Pons (tissue), 1 donor: ENCODE results near the gene RAB11FIP2.
"Not testable (repeated sequence)": the region's sequence is repeated elsewhere in the genome, so short reads cannot be mapped to it uniquely, and the experiment has no call there.

Source experiments
- DNase-seq: peaks from one replicate; pipeline ENCODE4 v3.0.0-alpha.2; 2016; ENCODE audit warnings: low spot score

The RAB11FIP2 gene, protein sequence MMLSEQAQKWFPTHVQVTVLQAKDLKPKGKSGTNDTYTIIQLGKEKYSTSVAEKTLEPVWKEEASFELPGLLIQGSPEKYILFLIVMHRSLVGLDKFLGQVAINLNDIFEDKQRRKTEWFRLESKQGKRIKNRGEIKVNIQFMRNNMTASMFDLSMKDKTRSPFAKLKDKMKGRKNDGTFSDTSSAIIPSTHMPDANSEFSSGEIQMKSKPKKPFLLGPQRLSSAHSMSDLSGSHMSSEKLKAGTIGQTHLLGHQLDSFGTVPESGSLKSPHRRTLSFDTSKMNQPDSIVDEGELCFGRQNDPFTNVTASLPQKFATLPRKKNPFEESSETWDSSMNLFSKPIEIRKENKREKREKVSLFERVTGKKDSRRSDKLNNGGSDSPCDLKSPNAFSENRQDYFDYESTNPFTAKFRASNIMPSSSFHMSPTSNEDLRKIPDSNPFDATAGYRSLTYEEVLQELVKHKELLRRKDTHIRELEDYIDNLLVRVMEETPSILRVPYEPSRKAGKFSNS

GRCh38 chr10:118046395-118047156, at the start of gene RAB11FIP2:
RAB11FIP2 (minus strand) TSS chr10:118046941; CDS start chr10:118046163, 778 bp downstream.
- DNase-seq = peak; percentile 93

- DNase-seq = no peak
Observed at GRCh38 chr10:118096022-118096421, 49.3 kb upstream of the RAB11FIP2 start.

DNA sequence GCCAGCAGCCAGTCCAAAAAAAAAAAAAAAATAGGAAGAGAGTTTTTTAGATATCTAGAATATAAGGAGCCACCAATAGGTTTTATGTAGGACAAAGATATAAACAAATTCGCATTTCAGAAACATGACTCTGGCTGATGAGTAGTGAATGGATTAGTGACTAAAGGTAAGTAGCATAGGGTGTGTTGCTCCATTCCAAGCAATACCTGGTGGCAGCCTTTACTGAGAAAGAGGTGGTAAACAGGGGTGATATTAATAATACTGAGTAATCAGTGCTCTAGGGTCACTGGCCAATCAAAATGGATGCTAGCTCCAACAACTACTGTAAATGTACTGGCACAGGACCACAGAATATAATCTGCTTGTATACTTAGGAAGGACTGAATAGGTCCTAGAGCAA, 45.5 kb upstream of the RAB11FIP2 start:
- no peak for DNase-seq

GRCh38 chr10:118080817-118081216, 34.1 kb upstream of the RAB11FIP2 start:
- no peak for DNase-seq

- DNase-seq = no peak
Observed at GRCh38 chr10:118076705-118077104, 30.0 kb upstream of the RAB11FIP2 start.

DNA sequence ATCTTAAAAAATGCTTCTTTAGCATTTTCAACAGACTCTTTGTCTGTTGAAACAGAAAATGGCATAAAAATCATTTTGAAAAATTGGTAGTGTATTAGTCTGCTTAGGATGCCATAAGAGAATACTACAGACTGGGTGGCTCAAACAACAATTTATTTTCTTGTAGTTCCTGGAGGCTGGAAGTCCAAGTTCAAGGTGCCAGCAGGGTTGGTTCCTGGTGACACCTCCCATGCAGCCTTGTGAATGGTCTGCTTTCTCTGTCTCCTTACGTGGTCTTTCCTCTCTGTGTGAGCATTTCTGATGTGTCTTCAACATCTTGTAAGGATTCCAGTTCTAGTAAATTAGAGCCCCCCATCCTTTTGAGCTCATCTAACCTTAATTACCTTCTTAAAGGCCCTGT, 26.1 kb upstream of the RAB11FIP2 start:
- no peak for DNase-seq

GRCh38 chr10:118067389-118067788, 20.6 kb upstream of the RAB11FIP2 start:
- not testable (repeated sequence) for DNase-seq

DNA sequence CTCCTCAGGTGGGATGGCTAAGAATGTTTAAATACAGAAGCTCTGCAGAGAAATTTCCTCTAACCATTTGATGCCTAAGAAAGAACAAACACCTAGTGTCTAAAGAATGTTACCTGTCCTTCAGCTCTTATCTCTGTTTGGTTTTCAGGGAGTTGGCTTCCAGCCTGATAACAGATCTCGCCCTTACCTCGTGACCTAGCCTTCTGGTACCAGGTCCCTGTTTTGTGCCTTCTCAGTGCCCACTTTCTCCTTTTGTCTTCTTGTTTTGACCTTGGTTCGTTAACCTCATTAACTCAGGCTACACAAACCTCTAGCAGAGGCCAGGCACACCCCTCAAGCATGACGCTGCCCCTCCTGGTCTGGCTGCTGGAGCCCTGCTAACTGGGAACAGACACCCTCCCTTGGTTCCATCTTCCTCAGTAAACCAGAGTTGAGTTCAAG, 16.1 kb upstream of the RAB11FIP2 start:
- no peak for DNase-seq

- no peak for DNase-seq
Observed at GRCh38 chr10:118058371-118058770, 11.6 kb upstream of the RAB11FIP2 start.

GRCh38 chr10:118057361-118057760, 10.6 kb upstream of the RAB11FIP2 start:
- DNase-seq = no peak

- DNase-seq = no peak
Observed at GRCh38 chr10:118054383-118054782, 7.6 kb upstream of the RAB11FIP2 start.

- no peak for DNase-seq
Observed at GRCh38 chr10:118052816-118053215, 6.1 kb upstream of the RAB11FIP2 start.

DNA sequence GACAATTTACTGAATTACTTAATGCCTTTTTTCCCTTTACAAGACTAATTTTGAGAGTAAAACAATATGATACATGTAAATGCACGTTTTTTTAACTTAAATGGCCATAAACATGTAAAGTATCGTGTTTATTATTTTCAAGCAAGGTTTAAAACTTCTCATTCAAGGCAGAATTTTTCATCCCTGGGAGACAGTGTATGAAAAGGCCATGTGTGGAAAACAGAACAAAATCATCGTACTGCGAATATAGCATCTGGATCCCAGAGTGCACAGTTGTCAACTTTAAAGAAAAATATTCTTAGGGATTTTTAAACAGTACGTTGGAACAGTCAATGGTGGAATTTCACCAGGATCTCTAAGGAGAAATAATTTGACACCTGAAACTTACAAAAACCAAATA, 1.1 kb upstream of the RAB11FIP2 start:
- DNase-seq = no peak

DNA sequence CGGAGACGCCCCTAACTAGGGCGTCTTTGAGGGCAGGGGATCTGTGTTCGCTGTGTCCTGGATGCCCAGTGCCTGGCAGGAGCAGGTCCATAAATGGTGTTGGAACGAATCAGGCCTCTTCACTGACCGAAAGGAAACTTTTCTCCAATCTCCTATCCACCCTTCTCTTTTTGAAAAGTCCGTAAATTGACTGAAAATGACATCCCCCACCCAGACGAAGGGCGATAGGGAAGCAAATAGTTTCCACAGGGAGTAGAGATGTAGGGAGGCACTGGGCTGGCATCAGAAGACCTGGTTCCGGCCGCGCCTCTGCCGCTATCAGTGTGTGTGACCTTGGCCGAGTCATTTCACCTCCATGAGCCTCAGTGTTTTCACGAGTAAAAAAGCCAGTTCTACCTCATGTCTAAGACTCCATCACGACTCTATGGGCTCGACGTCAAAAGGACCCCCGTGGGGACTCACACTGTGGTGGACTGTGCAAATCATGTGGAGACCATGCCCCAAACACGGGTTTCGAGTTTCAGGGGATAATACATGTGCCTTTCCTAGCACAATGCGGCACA, 497 bp upstream of the RAB11FIP2 start:
- DNase-seq = no peak

GRCh38 chr10:118045837-118046394, 825 bp downstream of the RAB11FIP2 start:
- peak; percentile 66 for DNase-seq

DNA sequence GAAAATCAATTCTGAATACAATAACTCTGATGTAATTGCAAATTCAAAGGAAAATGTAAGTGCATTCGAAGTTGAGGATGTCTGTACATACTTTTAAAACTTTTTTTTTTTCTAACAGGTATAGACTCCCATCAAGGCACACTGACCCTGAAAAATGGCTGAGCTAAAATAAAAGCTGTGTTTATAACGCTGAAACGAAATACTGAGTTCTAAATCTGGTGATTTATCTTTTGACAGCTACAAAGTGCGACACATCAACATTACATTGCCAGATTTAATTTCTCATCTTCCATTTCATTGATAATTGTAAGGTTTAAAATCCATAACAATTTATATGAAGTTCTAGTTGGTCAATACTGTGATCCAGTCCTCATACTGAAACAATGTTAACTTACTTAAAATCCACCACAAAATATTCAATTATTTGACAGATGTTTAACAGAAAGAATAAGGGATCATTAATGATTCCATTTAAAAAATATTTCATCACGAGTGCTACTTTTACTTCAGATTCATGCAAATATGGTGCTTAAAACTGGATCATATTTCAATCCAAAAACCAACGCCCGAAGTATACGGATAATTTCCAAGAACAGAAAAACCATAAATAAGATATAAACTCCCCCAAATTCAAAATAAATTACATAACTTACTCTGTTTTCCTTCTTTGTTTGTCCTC, 1.4 kb downstream of the RAB11FIP2 start:
- no peak for DNase-seq

GRCh38 chr10:118042827-118043242, 3.9 kb downstream of the RAB11FIP2 start:
- DNase-seq = no peak

DNA sequence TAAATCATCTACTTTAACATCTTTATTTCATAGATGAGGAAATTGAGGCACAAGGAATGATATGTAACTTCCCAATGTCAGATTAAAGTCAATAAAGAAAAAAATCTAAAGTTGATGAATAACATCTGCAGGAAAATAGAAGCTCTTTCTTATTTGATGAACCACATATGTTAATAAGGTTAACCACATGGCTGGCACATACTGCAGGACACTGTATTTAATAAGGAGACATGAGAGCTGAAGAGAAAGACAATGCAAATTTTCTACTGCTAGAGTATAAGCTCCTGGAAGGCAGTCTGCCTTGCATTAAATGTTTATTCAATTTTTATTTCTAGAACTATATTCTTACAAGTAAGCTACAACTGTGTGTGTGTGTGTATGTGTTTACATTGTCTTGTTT, 4.4 kb downstream of the RAB11FIP2 start:
- DNase-seq = no peak

DNA sequence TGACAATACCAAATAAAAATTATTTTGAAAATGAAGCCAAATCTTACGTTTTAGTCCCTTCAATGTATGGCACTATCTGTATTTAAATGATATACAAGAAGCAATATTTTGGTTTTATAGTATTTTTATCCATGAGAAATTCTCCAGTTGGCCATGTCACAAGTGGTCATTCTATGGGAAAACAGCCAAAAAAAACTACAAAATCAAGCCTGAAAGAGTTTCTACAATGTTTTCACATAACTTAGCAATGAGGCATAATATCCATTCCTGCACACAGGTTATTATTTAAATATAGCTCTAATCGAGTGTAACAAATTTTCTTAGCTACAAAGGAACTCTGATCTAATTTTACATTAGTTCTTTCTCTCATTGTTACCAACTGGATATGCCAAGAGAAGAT, 5.4 kb downstream of the RAB11FIP2 start:
- DNase-seq = no peak

DNA sequence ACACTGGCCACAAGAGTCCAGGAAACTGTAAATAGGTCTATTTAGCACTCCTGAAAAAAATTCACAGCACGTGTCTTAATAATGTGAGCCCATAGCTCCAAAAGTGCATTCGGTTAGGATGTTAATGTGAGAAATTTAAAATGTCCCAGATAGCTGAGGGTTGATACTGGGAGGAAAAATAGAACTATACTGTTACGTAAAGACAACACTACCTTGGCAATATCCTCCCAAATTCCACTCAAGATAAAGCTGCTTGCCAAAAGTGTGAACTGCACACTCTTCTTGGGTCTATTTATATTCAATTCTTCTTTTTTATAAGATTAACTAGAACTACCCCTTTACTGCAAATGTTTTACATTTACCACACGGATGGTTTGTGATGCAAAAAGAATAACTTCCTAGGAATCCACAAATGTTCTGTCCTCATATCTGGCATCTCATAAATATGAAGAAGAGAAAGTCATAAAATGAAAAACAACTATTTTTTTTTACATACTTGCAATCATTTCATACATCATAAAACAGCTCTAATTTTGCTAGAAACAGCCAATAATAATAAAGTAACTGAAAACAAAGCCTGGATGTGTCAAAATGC, 10.4 kb downstream of the RAB11FIP2 start:
- no peak for DNase-seq

- DNase-seq = no peak
Observed at GRCh38 chr10:118035354-118036005, 11.3 kb downstream of the RAB11FIP2 start.
